ENCODE data around the gene OR2T35.

The OR2T35 gene

DNA sequence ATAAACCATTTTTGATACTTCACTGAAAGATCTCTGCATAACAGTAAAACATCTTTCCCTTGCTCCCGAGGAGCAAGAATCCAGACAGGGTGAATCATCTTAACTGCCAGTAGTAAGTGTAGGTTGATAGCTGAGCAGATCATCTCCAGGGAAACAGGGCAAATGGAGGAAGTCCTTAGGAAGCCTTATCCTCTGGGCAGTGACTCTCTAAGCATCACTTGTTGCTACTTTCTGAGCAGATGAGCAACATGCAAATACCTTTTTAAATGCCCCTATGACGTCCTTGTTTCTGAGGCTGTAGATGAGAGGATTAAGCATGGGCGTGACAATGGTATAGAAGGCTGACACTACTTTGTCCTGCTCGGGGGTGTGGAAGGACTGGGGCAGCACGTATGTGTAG lies 19.1 kb downstream of the OR2T35 start:
- DNase-seq (ENCODE audit: low read depth): no peak

DNA sequence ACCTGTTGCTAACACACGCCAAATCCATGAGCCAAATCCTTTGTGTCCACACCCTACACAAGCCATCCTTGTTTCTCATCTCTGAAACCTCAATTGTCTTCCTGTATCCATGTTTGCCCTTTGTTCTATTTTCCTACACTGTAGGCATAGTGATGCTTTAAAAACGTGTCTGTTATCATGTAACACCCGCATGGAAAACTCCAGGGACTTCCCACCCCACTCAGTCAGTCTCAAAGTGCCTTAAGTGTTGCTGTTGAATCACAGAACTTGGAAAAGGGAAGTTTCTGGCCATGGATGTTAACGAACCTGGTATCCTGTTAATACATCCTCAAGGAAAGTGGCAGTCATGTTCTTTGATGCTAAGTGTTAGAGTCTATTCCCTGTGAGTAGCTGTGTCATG lies 19.9 kb downstream of the OR2T35 start:
- no peak for DNase-seq (ENCODE audit: low read depth)

DNA sequence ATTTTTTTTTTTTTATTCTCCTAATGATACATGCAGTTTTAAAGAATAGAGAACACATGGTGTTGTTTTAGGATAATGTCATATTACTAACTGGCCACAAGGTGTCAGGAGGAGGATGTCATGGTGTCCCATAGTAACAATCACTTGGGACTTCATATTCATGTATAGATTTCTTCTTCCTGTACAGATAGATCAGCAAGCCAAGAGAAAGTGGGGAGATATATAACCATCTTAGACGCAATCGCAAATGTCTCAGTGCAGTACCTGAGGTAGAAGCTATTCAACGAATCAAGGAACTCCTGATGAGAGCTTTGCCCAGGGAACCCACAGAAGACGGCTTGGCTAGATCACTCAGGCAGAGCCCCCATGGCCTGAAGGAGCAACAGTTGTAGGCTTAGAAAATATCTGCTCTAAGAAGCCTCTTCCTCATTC lies 22.5 kb downstream of the OR2T35 start:
- DNase-seq (ENCODE audit: low read depth): no peak

DNA sequence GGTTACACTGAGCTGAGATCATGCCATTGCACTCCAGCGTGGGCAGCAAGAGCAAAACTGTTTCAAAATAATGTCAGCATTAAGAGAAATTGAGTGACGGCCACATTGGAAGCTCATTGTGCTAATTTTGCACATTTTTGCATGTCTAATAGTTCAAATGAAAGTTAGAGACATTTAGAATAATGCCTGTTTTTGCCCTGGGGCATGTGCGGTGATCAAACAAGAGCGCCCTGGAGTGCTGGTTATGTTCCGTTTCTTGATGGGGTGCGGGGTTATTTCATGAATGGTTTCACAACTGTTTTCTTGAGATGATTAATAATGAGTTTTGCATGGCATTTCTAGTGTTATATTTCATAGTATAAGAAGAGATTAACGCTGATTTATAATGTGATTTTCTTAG lies 23.3 kb downstream of the OR2T35 start:
- DNase-seq (ENCODE audit: low read depth): no peak

DNA sequence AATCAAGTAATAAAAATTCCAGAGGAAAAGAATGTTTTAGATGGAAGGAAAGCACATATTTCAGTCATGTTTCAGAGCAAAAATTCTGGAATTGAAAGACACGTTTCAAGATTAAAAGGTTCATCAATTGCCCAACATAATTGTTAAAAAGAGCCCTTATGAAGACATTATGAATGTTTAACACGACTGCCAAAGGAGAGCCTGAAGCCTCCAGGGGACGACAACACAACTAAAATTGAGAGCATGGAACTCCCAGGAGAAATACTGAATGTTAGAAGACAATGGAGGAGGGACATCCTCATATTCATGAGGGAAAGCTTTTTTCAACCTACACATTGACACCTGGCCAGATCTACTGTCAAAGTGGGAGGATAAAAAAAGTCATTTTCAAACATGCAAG lies 26.2 kb downstream of the OR2T35 start:
- DNase-seq (ENCODE audit: low read depth): peak; percentile 39

DNA sequence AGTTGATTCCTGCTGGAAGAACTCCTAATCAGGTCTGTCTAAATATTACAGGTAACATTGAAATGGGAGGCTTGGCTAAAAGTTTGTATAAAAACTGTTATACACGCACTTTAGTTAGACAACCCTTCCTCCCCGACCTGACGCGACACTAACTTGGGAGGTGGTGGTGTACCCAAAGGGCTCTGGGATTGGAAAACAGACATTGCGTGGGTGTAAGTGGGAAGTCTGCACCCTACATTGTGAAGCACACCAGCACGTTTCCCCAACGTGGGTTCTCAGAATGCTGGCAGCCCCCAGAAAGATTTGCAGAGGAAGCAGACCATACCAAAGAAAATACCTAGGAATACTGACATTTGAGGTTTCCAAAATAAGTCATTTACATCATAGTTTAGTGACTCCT lies 27.0 kb downstream of the OR2T35 start:
- DNase-seq (ENCODE audit: low read depth): no peak

DNA sequence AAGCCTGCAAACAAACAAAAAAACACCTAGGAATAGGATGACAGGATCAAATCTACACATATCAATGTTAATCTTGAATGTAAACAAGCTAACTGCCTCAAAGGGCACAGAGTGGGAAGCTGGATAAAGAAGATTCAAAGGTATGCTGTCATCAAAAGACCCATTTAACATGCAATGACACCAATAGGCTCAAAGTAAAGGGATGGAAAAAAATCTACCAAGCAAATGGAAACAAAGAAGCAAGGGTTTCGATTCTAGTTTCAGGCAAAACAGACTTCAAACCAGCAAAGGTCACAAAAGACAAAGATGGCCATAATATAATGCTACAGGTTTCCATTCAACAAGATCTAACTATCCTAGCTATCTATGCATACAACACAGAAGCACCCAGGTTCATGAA lies 31.3 kb downstream of the OR2T35 start:
- DNase-seq (ENCODE audit: low read depth): no peak

DNA sequence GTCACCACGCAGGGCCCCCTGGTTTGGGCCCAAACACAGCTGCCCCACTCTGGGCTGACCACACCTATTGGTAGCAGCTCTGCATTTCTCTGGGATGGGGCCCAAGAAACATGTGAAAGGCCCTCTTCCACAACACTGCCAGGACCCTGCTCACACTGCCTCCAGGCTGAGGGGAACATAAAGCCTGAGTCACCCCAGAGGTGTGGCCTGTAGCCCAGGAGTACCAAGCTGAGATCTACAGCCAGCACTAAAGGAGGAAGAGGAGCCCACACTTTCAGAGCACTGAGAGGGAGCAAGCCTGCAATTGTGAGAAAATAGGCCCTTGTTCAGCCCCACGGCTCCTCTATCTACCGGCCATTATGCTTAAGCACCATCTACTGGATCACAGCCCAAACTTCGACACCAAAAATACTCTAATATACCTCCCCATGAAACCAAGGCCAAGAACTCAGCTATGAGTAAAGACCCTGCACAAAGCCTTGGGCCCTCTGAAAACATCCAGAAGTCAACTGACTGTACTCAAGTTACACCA lies 33.1 kb downstream of the OR2T35 start:
- DNase-seq (ENCODE audit: low read depth): no peak

DNA sequence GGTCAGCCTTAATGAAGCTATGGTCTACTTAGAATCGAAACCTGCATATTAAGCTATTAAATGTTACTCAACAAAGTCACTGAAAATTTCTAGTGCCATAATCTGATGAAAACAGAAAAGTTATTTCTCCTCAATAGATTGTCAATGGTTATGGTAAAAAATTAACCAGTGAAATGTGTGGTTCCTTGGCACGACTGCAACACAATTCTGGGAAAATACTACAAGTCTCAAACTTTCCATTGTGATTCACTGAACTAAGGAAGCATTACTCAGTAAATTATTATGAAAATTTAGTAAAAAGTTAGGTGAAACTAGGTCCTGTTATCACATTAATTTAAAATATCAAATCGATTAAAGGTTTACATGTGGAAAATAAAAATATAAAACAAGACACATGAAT lies 34.8 kb downstream of the OR2T35 start:
- DNase-seq (ENCODE audit: low read depth): no peak

DNA sequence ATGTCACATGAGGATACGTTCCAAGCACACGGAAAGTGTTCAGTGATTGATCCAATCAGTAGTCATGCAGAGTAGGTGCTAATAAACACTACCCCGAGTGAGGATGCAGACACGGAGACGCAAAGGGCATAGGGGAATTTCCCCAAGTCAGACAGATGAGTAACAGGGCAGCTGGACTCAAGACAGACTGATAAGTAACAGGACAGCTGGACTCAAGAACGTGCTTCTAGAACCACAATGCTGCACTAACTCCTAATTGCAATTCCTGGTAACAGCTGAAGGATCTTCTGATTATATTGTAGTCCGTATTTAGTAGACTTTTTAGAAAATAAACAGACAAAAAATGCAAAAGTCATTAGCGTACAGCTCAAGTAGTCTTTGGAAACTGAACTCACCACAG lies 45.7 kb downstream of the OR2T35 start:
- DNase-seq (ENCODE audit: low read depth): no peak

DNA sequence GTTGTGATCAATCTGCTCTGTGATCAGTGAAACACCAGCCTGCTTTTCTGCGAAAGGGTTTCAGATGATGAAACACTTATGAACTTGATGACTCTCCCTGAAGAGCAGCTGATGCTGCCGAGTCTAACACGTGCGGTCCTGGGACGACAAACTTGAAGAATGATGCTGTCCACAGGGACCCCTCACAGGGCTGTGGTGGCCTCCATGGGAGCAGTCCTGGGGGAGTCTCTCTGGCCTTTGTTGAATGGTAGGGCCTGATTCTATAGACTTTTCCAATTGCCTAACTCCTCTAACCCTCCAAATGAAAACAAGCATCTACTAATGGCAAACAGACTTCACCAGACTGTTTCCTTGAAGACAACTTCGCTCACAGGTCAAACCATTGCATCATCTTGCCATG lies 47.5 kb downstream of the OR2T35 start, which contains the start of gene OR2T10:
TSS of gene OR2T10 (minus strand) at position 112 of the 400 bp plus-strand sequence. CDS start 3,932 bp downstream, outside the sequence.
- DNase-seq (ENCODE audit: low read depth): no peak

DNA sequence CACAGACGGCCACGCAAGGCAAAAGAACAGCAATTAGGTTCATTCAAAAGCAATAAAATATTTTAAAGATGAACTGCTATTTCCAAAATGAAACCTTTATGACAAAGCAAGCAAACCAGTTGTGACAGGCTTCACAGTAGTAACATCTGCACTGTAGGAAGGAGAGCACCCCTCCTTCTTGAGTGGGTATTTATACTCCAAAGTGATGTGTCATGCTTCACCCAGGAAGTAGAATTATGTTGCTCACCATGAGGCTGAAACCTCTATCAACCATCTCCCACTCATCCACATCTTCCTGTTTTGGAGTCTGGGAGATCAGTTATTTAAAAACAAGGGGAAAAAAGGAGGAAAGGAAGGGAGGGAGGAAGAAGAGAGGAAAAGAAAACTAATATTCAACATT lies 48.5 kb downstream of the OR2T35 start:
- no peak for DNase-seq (ENCODE audit: low read depth)

DNA sequence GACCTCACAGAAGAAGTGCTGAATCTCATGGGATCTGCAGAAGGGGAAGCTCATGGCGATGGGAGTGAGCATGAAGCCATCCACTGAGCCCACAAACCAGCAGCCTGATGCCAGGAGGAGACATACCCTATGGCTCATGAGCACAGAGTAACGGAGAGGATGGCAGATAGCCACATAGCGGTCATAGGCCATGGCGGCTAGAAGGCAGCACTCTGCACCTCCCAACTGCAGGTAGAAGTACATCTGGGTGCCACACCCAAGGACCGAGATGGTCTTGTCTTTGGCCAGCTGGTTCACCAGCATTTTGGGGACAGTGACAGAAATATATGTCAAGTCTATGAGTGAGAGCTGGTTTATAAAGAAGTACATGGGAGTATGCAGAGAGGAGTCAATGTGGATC lies 51.9 kb downstream of the OR2T35 start:
- no peak for DNase-seq (ENCODE audit: low read depth)

DNA sequence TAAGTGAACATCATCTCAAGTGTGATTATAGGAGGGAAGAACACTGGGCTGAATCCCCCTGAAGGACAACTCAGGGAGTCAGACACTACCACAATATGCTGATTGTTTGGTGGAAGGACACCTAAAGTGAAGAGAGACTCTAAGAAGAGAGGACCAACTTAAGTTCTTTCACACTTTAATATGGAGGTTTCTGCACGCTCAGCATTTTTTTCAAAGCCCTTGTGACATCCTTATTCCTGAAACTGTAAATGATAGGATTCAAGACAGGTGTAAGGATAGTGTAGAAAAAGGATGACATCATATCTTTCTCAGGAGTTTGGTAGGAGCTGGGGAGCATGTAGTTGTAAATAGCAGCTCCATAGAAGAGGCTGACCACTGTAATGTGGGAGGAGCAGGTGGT lies 52.4 kb downstream of the OR2T35 start:
- no peak for DNase-seq (ENCODE audit: low read depth)

DNA sequence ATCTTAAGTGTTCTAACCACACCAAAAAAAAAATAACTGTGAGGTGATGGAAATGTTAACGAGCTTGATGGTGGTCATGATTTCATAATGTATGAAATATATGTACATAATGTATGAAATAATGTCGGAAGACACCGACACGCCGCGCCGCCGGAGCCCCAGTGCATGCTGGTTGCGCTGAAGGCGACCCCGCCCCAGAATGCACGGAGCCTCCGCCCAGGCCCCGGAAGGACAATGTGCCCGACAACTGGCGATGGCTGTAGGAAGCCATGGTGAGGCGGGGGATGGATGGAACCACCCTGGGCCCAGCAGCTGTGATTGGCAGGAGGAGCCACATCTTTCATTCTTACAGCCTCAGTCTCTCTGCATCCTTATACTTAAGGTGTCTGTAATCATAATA lies 55.0 kb downstream of the OR2T35 start:
- DNase-seq (ENCODE audit: low read depth): no peak

DNA sequence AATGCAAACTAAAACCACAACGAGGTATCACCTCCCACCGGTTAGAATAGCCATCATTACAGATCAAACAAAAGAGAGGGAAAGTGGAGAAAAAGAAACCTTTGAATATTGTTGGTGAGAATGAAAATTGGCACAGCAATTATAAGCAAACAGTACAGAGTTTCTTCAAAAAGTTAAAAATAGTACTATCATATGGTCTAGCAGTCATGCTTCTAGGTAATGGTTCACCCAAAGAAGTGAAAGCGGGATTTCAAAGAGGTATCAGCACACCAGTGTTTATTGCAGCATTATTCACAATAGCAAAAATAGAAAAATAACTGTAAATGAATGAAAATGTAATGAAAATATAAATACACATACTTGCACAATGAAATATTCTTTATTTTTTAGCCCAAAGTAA lies 55.7 kb downstream of the OR2T35 start:
- no peak for DNase-seq (ENCODE audit: low read depth)
